Measurements from ENCODE around the gene PIH1D2. TPM values are rescaled to one million over a fixed set of nuclear protein-coding genes. Genes with fewer than 3 reads are reported as not detected.

PIH1D2 gene, protein sequence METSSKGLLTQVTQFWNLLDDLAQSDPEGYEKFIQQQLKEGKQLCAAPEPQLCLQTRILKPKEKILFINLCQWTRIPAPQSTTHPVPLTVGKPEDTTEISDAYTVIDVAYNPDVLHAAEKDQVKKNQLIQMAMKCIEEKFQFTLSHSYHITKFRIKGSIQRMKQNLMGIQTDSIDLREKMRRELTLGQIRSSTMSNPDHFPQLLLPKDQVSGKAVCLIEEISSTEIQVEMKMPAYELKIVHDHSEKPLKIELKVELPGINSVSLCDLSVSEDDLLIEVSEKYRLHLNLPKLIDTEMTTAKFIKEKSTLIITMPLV
- total RNA-seq, result under 1 TPM; 0.36 to 0.39 TPM

DNA sequence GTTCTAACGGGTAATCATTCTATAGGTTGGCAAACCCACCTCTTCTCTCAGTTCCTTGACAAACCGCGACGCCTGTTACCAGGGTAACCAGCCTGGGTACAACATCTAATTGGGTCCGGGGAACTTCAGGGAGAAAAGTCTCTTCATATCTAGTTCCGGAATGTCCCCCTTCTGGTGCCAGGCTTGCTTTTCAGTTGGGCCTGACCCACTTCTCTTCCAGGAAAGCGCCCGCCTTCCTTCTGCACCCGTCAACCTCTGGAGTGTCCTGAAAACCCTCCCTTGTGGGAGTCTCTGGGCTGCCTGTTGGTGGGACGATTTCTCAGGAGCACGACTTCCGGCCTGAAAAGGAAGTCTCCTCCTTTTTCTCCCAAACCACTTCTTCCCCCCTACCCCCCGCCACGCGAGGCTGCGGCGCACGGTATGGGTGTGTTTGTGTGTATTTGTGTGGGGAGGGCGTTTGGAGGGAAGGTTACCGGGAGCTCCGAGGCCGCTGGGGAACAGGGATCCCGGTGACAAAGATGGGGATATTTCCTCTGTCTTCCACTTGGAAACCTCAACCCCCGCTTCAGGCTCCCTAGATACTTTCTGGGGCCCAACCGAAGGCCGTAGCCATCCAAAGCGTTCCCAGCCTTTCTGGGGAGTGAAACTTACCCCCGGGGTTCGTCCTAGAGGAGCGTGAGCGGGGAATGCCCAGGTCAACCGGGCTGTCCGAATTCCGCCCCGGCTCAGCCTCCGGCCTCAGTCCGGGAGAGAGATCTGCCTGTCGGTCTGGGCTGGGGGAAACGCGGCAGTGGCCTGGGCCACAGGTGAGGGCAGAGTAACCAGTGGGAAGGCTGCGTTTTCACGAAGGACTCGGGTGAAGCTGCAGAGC lies at the start of gene PIH1D2, which contains the start of gene NKAPD1:
Gene PIH1D2 (minus strand): TSS at position 77 of the 871 bp plus-strand sequence. CDS start 843 bp downstream, outside the sequence.
Gene NKAPD1 (plus strand): TSS at position 359 of the 871 bp plus-strand sequence. CDS start 1,276 bp downstream, outside the sequence.
- Mint-ChIP-seq H3K9me3 (no peaks in the 10 kb centered on the region), H3K27ac (peak within 1 kb of the TSS; percentile 97), H3K27me3 (ENCODE audit: low read depth) (peaks cover 9% of the 10 kb centered on the region), H3K36me3 (ENCODE audit: insufficient read depth in 2 of 2) (peaks cover 4 to 9% of the 10 kb centered on the region in 2 donors), H3K4me3 (peak within 1 kb of the TSS; percentile 92 to 93), H3K4me1 (ENCODE audit: low read depth) (peaks cover 31% of the 10 kb centered on the region)
- DNase-seq (peak; percentile 81 to 82), ATAC-seq (replicated peaks in 1 of 2) (peak; percentile 93 to 94)

DNA sequence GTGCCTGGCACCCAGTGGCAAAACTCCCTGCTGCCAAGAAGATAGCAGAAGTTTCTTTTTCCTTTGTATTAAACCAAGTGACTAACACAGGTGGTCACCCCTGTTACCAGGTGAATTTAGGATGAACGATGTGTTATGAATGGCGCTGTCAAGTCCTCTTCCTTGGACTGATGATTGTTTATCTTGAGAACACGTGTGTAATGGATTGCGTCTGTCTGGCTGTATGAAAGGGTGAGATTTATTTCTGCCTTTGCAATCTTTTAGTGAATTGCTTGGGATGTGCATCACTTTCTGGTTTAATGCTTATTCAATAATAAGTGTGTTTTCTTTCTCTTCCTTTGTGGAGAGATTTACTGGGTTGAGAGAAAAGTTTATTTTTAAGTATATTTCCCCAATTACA lies 49.3 kb upstream of the PIH1D2 start:
- H3K4me3 Mint-ChIP-seq, result no peak overlapping the region
- DNase-seq, result no peak
- no peak for ATAC-seq (replicated peaks in 1 of 2)
- H3K9me3 Mint-ChIP-seq, result no peaks in the 10 kb centered on the region
- no peaks in the 10 kb centered on the region for H3K27me3 Mint-ChIP-seq (ENCODE audit: low read depth)
- H3K36me3 Mint-ChIP-seq (ENCODE audit: insufficient read depth in 2 of 2), result no peaks in the 10 kb centered on the region
- peaks cover 14% of the 10 kb centered on the region for H3K4me1 Mint-ChIP-seq (ENCODE audit: low read depth)
- H3K27ac Mint-ChIP-seq, result no peak overlapping the region

DNA sequence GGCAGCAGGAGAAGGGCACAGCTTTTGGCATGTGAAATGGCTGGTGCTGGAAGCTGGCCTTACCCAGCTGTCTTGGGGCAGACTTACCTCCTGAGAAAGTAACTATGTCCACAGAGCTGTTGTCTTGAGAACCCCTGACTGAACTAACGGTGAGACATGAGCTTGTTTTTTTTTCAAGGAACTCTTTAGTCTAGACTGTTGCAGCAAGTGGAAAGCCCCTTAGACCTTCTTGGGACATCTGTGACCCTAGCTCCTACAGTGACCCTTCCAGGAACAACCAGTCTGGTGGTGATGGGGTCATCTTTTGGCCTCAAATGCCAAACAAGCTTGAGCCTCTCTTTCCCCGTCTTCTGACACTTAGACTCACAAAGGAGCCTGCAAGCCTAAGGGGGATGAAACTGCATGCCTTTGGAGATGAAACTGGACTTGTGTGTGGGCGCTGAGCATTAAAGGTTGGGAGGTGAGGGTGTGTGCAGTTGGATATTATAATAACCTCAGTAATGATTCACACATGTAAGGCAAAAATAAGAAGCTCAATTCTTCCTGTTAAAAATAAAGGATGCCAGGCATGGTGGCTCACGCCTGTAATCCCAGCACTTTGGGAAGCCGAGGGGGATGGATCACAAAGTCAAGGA lies 48.3 kb upstream of the PIH1D2 start:
- Mint-ChIP-seq H3K4me1 (ENCODE audit: low read depth) (peaks cover 14% of the 10 kb centered on the region), H3K4me3 (no peak overlapping the region), H3K27ac (no peak overlapping the region), H3K36me3 (ENCODE audit: insufficient read depth in 2 of 2) (no peaks in the 10 kb centered on the region), H3K9me3 (no peaks in the 10 kb centered on the region), H3K27me3 (ENCODE audit: low read depth) (no peaks in the 10 kb centered on the region)
- DNase-seq (no peak), ATAC-seq (replicated peaks in 1 of 2) (no peak)

DNA sequence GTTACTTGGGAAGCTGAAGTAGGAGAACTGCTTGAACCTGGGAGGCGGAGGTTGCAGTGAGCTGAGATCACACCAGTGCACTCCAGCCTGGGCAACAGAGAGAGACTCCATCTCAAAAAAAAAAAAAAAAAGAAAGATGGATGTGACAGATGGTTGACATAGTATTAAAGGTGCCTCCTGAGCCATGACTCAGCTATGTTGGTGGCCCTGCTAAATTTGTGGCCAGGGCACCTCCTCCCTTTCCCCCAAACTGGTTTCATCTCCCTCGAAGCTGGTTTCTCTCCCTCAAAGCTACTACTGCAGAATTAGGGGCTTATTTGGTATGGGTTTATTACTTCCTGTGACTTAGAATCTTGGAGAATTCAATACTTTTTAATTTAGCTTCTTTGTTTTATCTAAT lies 44.4 kb upstream of the PIH1D2 start:
- no peak for DNase-seq
- no peak for ATAC-seq (replicated peaks in 1 of 2)
- Mint-ChIP-seq H3K27me3 (ENCODE audit: low read depth) (no peaks in the 10 kb centered on the region), H3K36me3 (ENCODE audit: insufficient read depth in 2 of 2) (no peaks in the 10 kb centered on the region), H3K4me3 (no peak overlapping the region), H3K9me3 (no peaks in the 10 kb centered on the region), H3K27ac (no peak overlapping the region), H3K4me1 (ENCODE audit: low read depth) (peaks cover 14% of the 10 kb centered on the region)

DNA sequence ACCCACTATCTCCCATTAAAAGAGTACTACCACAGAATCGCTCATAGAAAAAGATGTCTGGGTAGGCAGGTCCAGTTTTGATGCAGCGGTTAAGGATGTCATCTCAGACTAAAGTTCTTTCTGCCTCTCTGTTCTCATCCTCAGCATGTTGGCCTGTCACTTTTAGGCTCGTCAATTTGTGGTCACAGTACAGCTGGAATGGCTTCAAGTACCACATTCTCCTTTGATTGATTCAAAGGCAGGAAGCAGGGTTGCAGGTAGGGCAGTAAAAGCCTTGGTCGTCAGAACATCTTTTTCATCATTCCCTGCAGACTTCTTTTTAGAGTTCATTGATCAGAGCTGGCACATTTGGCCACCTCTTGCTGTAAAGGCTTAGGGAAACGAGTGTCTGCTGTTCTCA lies 41.6 kb upstream of the PIH1D2 start:
- Mint-ChIP-seq H3K27ac (no peak overlapping the region), H3K4me3 (no peak overlapping the region), H3K4me1 (ENCODE audit: low read depth) (peaks cover 5% of the 10 kb centered on the region), H3K36me3 (ENCODE audit: insufficient read depth in 2 of 2) (no peaks in the 10 kb centered on the region), H3K27me3 (ENCODE audit: low read depth) (no peaks in the 10 kb centered on the region), H3K9me3 (no peaks in the 10 kb centered on the region)
- DNase-seq (no peak), ATAC-seq (replicated peaks in 1 of 2) (no peak)

DNA sequence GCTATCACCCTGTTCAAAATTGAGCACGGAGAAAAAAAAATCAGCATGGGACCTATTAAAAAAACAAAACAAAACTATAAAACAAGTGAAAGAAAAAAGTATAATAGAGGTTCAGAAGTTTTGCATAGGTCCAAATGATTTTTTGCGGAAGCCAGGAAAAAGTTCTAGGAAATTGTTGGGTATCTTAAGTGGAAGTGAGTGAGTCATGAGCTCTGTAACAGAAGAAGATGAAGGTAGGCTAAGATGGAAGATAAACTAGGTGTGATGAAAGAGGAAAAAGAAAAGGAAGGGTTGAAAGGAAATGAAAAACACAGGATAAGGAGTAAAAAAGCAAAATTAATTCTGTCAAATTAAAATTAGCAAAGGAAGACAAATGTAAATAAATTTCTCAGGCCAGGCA lies 40.6 kb upstream of the PIH1D2 start:
- Mint-ChIP-seq H3K4me3 (no peak overlapping the region), H3K27me3 (ENCODE audit: low read depth) (no peaks in the 10 kb centered on the region), H3K36me3 (ENCODE audit: insufficient read depth in 2 of 2) (no peaks in the 10 kb centered on the region), H3K4me1 (ENCODE audit: low read depth) (no peaks in the 10 kb centered on the region), H3K27ac (no peak overlapping the region), H3K9me3 (no peaks in the 10 kb centered on the region)
- DNase-seq, result no peak
- no peak for ATAC-seq (replicated peaks in 1 of 2)

DNA sequence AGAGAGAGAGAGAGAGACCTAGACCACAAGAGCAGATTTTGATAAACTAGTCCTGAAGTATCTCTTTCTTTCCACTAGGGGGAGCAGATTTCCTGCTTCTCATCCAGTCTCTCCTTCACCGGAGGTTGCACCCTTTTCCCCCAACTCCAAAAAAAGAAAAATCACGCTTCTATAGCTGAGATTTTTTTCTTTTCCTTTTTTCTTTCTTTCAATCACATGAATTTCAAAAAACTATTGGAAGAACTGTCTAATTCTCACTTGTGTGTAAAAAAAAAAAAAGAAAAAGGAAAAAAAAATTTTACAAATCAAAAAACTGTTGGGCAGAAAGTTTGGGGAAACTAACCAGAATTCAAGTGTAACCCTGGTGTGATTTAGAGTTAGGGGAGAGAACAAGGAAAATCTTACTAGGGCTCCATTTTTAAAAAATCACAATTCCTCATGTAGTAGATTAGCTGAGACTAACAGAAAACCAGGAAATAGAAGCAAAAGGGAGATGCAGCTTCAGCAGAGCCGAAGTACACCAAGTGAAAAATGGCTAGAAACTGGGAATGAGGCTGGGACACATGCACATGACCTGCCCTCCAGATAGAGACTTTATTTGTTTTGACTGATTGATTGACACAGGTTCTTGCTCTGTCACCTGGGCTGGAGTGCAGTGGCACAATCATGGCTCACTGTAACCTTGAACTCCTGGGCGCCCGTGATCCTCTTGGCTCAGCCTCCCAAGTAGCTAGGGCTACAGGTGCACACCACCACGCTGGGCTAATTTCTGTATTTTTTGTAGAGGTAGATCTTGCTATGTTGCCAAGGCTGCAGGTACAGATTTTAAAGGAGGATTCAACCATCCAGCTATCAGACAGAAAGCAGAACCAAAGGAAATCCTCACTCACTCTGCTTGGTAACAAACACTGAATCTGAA lies 40.0 kb upstream of the PIH1D2 start:
- Mint-ChIP-seq H3K36me3 (ENCODE audit: insufficient read depth in 2 of 2) (no peaks in the 10 kb centered on the region), H3K4me3 (no peak overlapping the region), H3K27me3 (ENCODE audit: low read depth) (no peaks in the 10 kb centered on the region), H3K4me1 (ENCODE audit: low read depth) (no peaks in the 10 kb centered on the region), H3K27ac (peak overlapping the region; percentile 70), H3K9me3 (no peaks in the 10 kb centered on the region)
- peak in 1 of 2 donors; percentile 16 for DNase-seq
- peak; percentile 48 to 55 for ATAC-seq (replicated peaks in 1 of 2)

DNA sequence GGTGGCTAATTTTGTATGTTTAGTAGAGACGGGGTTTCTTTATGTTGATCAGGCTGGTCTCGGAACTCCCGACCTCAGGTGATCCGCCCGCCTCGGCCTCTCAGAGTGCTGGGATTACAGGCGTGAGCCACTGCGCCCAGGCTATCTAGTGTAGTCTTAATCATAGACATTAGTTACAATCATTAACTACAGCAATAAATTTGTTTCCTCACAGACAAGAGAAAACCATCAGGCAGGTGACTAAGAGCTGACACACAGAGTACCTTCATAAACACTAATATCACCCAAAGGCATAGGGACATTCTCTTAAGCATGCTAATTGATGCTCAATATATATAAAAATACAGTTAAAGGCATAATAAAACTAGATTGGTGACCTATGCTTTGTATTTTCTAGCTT lies 32.3 kb upstream of the PIH1D2 start:
- DNase-seq (no peak), ATAC-seq (replicated peaks in 1 of 2) (no peak)
- H3K27me3 Mint-ChIP-seq (ENCODE audit: low read depth), result no peaks in the 10 kb centered on the region
- no peak overlapping the region for H3K27ac Mint-ChIP-seq
- no peak overlapping the region for H3K4me3 Mint-ChIP-seq
- H3K36me3 Mint-ChIP-seq (ENCODE audit: insufficient read depth in 2 of 2), result no peaks in the 10 kb centered on the region
- no peaks in the 10 kb centered on the region for H3K4me1 Mint-ChIP-seq (ENCODE audit: low read depth)
- no peaks in the 10 kb centered on the region for H3K9me3 Mint-ChIP-seq

DNA sequence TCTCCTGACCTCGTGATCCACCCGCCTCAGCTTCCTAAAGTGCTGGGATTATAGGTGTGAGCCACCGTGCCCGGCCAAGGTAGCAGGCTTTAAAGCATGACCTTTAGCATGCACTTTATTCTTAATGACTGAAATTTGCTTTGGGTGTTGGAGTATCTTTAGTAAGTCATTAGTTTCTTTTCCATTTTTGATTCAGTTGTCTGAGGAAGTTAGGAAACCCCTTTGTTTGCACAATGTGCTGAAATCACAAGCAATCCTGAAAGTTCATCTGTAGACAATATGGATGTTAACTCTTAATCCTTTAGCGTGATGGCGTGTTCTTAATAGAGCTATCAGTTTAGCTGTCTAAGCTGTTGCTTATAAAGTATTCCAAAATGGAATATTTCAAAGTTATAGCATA lies 29.6 kb upstream of the PIH1D2 start:
- H3K27me3 Mint-ChIP-seq (ENCODE audit: low read depth), result no peaks in the 10 kb centered on the region
- no peak overlapping the region for H3K4me3 Mint-ChIP-seq
- H3K36me3 Mint-ChIP-seq (ENCODE audit: insufficient read depth in 2 of 2), result no peaks in the 10 kb centered on the region
- no peak for DNase-seq
- ATAC-seq (replicated peaks in 1 of 2), result no peak
- H3K4me1 Mint-ChIP-seq (ENCODE audit: low read depth), result no peaks in the 10 kb centered on the region
- no peaks in the 10 kb centered on the region for H3K9me3 Mint-ChIP-seq
- no peak overlapping the region for H3K27ac Mint-ChIP-seq

DNA sequence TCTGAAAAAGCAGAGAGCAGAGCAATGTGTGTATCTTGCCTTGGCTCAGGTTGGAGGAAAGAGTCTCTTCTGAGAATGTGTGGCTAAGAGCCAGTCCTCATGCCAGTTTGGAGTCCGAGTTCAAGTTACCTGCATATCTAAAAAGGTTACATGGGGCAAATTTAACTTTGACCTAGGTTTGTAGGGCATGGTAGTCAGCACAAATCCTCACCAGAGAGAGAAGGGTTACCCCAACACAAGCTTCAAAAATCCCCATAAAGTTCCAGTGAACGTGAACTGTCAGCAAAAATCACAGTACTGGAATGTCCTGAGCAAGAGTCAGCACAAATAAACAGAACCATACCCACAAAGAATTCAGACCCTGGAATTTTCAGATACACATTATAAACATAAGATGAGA lies 26.6 kb upstream of the PIH1D2 start:
- Mint-ChIP-seq H3K36me3 (ENCODE audit: insufficient read depth in 2 of 2) (peaks cover 0 to 4% of the 10 kb centered on the region in 2 donors), H3K27ac (no peak overlapping the region), H3K4me3 (no peak overlapping the region), H3K4me1 (ENCODE audit: low read depth) (no peaks in the 10 kb centered on the region), H3K27me3 (ENCODE audit: low read depth) (no peaks in the 10 kb centered on the region), H3K9me3 (no peaks in the 10 kb centered on the region)
- DNase-seq, result no peak
- no peak for ATAC-seq (replicated peaks in 1 of 2)

DNA sequence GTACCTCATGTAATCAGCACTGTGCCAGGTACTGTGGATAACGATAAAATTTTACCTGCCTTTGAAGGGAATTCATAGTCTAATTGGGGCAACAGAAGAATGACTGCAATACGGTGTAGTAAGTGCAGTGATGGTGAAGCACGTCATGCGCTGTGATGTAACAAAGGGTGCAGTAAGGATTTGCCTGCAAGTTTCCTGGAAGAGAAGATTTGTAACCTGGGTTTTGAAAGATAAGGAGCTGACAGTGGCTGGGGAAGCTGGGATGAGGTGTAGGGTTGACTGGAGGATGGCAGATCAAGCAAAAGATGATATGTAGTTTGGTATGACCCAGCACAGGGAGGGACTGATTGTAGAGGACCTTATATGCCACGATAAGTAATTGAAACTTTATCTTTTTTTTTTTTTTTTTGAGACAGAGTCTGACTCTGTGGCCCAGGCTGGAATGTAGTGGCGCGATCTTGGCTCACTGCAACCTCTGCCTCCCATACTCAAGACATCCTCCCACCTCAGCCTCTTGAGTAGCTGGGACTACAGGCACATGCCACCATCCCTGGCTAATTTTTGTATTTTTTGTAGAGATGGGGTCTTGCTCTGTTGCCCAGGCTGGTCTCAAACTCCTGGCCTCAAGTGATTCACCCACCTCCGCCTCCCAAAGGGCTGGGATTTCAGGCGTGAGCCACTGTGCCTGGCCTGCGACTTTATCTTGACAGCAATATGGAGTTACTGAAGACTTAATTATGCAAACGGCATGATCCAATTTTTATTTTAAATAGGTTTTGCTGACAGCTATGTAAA lies 24.1 kb upstream of the PIH1D2 start:
- Mint-ChIP-seq H3K27me3 (ENCODE audit: low read depth) (no peaks in the 10 kb centered on the region), H3K4me3 (no peak overlapping the region), H3K4me1 (ENCODE audit: low read depth) (no peaks in the 10 kb centered on the region), H3K9me3 (no peaks in the 10 kb centered on the region), H3K36me3 (ENCODE audit: insufficient read depth in 2 of 2) (peaks cover 0 to 10% of the 10 kb centered on the region in 2 donors), H3K27ac (no peak overlapping the region)
- DNase-seq (no peak), ATAC-seq (replicated peaks in 1 of 2) (no peak)

DNA sequence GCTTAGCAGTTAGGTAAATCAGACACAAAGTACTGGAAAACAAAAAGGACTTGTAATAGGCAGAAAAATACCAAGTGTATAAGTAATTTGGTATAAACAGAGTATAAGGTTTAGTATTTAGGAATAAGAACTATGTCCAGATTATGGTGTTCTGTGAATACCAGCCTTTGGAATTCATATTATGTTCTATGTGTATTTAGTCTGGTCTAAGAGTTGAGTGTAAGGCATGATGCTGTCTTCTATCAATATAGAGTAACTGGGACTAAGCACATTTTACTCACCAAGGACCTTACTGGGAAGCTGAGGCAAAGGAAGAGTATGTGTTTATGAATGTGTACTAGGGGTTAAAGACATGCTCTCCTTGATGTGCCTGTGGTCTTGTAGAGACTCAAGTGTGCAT lies 22.4 kb upstream of the PIH1D2 start:
- H3K4me1 Mint-ChIP-seq (ENCODE audit: low read depth), result no peaks in the 10 kb centered on the region
- H3K27ac Mint-ChIP-seq, result no peak overlapping the region
- no peaks in the 10 kb centered on the region for H3K9me3 Mint-ChIP-seq
- no peaks in the 10 kb centered on the region for H3K27me3 Mint-ChIP-seq (ENCODE audit: low read depth)
- DNase-seq (no peak), ATAC-seq (replicated peaks in 1 of 2) (no peak)
- no peak overlapping the region for H3K4me3 Mint-ChIP-seq
- peaks cover 6 to 22% of the 10 kb centered on the region in 2 donors for H3K36me3 Mint-ChIP-seq (ENCODE audit: insufficient read depth in 2 of 2)

Measured in activated T-cell treated with anti-CD3 and anti-CD28 coated beads, Interleukin-2, amount 50 U/mL, for 72 hours (primary cell).